ENCODE data around the gene STK38. TPM values are rescaled to one million over a fixed set of nuclear protein-coding genes. Genes with fewer than 3 reads are reported as not detected.
A peak's percentile ranks its signal among the peaks of the same experiment; 100 is the strongest.

Gene STK38
- total and polyA plus RNA-seq, 2 of the 13 experiments (the other 11 are each of a cell fraction or from before 2014, with no cell fraction given), result 10.3 to 20.7 TPM

DNA sequence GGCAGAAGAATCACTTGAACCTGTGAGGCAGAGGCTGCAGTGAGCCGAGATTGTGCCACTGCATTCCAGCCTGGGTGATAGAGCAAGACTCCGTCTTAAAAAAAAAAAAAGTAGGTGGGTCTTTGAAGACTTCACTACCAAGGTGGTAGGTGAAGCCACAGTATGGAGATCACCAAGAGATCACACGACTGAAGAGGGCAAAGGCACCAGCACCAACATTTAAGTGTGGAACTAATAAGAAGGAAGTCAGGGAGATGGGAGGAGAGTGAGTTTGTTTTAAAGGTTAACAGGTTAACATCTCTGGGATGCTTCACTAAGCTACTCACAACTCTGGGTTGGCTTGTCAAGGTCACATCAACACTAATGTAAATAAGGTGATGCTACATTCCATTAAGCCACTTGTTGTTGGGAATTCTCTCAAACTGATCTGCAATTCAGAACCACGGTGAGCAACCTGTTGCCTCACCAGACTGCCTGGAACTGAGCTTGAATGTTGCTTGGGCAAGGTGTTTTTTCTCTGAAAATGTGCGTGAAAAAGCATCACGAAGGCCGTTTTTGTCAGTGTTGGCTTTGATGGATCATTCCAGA is 55.8 kb downstream of the STK38 start:
- ATAC-seq, result peak; percentile 72
- no peak overlapping the region for H3K9ac ChIP-seq (ENCODE audit: insufficient read depth, low read depth, low read length)
- no peak overlapping the region for H2AFZ ChIP-seq (ENCODE audit: low read length)
- H3K27me3 ChIP-seq (ENCODE audit: control insufficient read depth in 1 of 2, insufficient read depth in 2 of 2, low read length in 2 of 2), result no peaks in the 10 kb centered on the region
- intact Hi-C loops (cut with micrococcal nuclease; ENCODE audit: unreplicated experiment) (no loop called here), in situ Hi-C loops (cut with HindIII; ENCODE audit: extremely low pct_ligation_motif_present, low pct_unique_long_range_greater_than_20kb) (no loop called here)
- 70% methylated on average over 7 of the region's 7 CpGs for WGBS (ENCODE audit: low lambda C conversion rate)
- peak; percentile 80 for DNase-seq (ENCODE audit: low spot score)
- no peak overlapping the region for H3K27ac ChIP-seq (ENCODE audit: extremely low read length, insufficient read depth, low read length)
- H3K4me1 ChIP-seq (ENCODE audit: insufficient read depth, low read length), result peaks cover 41% of the 10 kb centered on the region
- no peaks in the 10 kb centered on the region for H3K9me3 ChIP-seq (ENCODE audit: low read length)
- CTCF ChIA-PET (ENCODE audit: low intra/inter-chr PET ratio, low total read pairs), result interaction anchor here (1.2 kb wide), 1 partner anchor 68 kb away, joined by 3 read pairs; no protein-coding TSS in a partner anchor
- no peaks in the 10 kb centered on the region for H4K20me1 ChIP-seq (ENCODE audit: insufficient read depth, low read length)
- FAIRE-seq, result peak; percentile 81
- H3K79me2 ChIP-seq (ENCODE audit: insufficient read depth, low read length), result no peaks in the 10 kb centered on the region
- no peak overlapping the region for H3K4me2 ChIP-seq (ENCODE audit: low read depth, low read length)
- POLR2A ChIA-PET, result interaction anchor here (0.7 to 1.2 kb wide), 4 partner anchors 12 to 102 kb away, joined by 3 to 6 read pairs (median 4); partner anchors contain the start of gene SRSF3
- peaks cover 6 to 33% of the 10 kb centered on the region in 2 experiments for H3K36me3 ChIP-seq (replicated peaks in 1 of 2; ENCODE audit: control insufficient read depth in 1 of 2, insufficient read depth in 2 of 2, low read length in 2 of 2)
- no TSS peak for BruUV-seq (replicated peaks)
- H3K4me3 ChIP-seq (replicated peaks in 1 of 3; ENCODE audit: insufficient read depth in 1 of 3, low read depth in 2 of 3, low read length in 3 of 3), result no peak overlapping the region
- TF ChIP-seq, protein P1, sequence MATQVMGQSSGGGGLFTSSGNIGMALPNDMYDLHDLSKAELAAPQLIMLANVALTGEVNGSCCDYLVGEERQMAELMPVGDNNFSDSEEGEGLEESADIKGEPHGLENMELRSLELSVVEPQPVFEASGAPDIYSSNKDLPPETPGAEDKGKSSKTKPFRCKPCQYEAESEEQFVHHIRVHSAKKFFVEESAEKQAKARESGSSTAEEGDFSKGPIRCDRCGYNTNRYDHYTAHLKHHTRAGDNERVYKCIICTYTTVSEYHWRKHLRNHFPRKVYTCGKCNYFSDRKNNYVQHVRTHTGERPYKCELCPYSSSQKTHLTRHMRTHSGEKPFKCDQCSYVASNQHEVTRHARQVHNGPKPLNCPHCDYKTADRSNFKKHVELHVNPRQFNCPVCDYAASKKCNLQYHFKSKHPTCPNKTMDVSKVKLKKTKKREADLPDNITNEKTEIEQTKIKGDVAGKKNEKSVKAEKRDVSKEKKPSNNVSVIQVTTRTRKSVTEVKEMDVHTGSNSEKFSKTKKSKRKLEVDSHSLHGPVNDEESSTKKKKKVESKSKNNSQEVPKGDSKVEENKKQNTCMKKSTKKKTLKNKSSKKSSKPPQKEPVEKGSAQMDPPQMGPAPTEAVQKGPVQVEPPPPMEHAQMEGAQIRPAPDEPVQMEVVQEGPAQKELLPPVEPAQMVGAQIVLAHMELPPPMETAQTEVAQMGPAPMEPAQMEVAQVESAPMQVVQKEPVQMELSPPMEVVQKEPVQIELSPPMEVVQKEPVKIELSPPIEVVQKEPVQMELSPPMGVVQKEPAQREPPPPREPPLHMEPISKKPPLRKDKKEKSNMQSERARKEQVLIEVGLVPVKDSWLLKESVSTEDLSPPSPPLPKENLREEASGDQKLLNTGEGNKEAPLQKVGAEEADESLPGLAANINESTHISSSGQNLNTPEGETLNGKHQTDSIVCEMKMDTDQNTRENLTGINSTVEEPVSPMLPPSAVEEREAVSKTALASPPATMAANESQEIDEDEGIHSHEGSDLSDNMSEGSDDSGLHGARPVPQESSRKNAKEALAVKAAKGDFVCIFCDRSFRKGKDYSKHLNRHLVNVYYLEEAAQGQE (IDR thresholded peaks at IDR 0.05; ENCODE audit: borderline replicate concordance in 1 of 2, low read depth in 1 of 2, low read length in 2 of 2), result peak; percentile 11 to 89
- TF ChIP-seq, protein P2, sequence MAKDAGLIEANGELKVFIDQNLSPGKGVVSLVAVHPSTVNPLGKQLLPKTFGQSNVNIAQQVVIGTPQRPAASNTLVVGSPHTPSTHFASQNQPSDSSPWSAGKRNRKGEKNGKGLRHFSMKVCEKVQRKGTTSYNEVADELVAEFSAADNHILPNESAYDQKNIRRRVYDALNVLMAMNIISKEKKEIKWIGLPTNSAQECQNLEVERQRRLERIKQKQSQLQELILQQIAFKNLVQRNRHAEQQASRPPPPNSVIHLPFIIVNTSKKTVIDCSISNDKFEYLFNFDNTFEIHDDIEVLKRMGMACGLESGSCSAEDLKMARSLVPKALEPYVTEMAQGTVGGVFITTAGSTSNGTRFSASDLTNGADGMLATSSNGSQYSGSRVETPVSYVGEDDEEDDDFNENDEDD (CRISPR knock-in tag; IDR thresholded peaks at IDR 0.05; ENCODE audit: borderline replicate concordance), result no peak
- TF ChIP-seq, protein P3, sequence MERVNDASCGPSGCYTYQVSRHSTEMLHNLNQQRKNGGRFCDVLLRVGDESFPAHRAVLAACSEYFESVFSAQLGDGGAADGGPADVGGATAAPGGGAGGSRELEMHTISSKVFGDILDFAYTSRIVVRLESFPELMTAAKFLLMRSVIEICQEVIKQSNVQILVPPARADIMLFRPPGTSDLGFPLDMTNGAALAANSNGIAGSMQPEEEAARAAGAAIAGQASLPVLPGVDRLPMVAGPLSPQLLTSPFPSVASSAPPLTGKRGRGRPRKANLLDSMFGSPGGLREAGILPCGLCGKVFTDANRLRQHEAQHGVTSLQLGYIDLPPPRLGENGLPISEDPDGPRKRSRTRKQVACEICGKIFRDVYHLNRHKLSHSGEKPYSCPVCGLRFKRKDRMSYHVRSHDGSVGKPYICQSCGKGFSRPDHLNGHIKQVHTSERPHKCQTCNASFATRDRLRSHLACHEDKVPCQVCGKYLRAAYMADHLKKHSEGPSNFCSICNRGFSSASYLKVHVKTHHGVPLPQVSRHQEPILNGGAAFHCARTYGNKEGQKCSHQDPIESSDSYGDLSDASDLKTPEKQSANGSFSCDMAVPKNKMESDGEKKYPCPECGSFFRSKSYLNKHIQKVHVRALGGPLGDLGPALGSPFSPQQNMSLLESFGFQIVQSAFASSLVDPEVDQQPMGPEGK (CRISPR knock-in tag; IDR thresholded peaks at IDR 0.05), result 0 out of 2 replicates have a peak, but pooled peaks have one; percentile 16
- TF ChIP-seq MXI1 (IDR thresholded peaks at IDR 0.05; ENCODE audit: borderline replicate concordance, low read depth, low read length) (peak; percentile 29; the same call in 1 of the 3 replicates), ZMYM3 (CRISPR knock-in tag; IDR thresholded peaks at IDR 0.05) (no peak), SAP130 (CRISPR knock-in tag; IDR thresholded peaks at IDR 0.05; ENCODE audit: low read depth) (peak; percentile 35; the same call in 1 of the 2 replicates), NCOA2 (CRISPR knock-in tag; IDR thresholded peaks at IDR 0.05) (peak; percentile 44; the same call in 1 of the 2 replicates), NR2F6 (IDR thresholded peaks at IDR 0.05) (peak; percentile 47; the same call in 1 of the 2 replicates), NR2F6 (CRISPR knock-in tag; IDR thresholded peaks at IDR 0.05) (peak; percentile 69), TEAD3 (CRISPR knock-in tag; optimal IDR thresholded peaks at IDR 0.05; ENCODE audit: borderline replicate concordance) (peak; percentile 72), MIXL1 (CRISPR knock-in tag; IDR thresholded peaks at IDR 0.05) (peak; percentile 56; the same call in 1 of the 2 replicates), NONO (IDR thresholded peaks at IDR 0.05) (no peak), NONO (CRISPR knock-in tag; conservative IDR thresholded peaks at IDR 0.05) (no peak), FOSL2 (CRISPR knock-in tag; IDR thresholded peaks at IDR 0.05) (peak; percentile 61)
